GM21825 (cell line): ENCODE measurements around the gene RNU1-2.
"Not testable (repeated sequence)": the region's sequence is repeated elsewhere in the genome, so short reads cannot be mapped to it uniquely, and the experiment has no call there.

Experiments used
- ATAC-seq: cut with Tn5 transposase; IDR thresholded peaks from one replicate; pipeline ENCODE4 v1.9.1; 2021; ENCODE audit warnings: mild to moderate bottlenecking, moderate library complexity; ENCODE audit not compliant: unreplicated experiment

RNU1-2 gene

DNA sequence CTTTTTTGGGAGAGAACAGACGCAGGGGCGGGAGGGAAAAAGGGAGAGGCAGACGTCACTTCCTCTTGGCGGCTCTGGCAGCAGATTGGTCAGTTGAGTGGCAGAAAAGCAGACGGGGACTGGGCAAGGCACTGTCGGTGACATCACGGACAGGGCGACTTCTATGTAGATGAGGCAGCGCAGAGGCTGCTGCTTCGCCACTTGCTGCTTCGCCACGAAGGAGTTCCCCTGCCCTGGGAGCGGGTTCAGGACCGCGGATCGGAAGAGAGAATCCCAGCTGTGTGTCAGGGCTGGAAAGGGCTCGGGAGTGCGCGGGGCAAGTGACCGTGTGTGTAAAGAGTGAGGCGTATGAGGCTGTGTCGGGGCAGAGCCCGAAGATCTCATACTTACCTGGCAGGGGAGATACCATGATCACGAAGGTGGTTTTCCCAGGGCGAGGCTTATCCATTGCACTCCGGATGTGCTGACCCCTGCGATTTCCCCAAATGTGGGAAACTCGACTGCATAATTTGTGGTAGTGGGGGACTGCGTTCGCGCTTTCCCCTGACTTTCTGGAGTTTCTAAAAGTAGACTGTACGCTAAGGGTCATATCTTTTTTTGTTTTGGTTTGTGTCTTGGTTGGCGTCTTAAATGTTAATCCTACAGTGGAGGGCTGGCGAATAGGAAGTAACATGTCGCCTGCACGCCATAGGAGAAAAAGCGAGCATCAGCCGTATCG lies at the start of gene RNU1-2:
Gene RNU1-2, plus strand, starts transcription at position 383 of the 718 bp plus-strand sequence.
- ATAC-seq, result peak; percentile 98

DNA sequence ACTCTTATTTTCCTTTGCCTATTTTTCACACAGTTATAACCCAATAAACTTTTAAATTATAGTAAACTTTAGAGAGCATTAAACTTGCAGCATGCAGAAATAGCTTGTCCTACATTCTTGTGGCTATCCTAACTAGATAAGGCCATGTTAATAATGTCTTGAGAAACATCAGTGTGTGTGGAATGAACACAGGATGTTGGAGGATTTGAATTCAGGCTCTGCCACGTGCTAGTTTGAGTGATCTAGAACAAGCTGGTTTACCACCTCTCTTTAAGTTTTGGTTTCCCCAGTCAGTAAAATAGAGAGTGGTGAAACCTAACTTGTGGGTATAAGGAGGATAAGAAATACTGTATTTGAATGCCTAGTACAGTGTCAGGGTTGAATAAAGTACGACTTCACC lies 39.6 kb upstream of the RNU1-2 start:
- not testable (repeated sequence) for ATAC-seq

DNA sequence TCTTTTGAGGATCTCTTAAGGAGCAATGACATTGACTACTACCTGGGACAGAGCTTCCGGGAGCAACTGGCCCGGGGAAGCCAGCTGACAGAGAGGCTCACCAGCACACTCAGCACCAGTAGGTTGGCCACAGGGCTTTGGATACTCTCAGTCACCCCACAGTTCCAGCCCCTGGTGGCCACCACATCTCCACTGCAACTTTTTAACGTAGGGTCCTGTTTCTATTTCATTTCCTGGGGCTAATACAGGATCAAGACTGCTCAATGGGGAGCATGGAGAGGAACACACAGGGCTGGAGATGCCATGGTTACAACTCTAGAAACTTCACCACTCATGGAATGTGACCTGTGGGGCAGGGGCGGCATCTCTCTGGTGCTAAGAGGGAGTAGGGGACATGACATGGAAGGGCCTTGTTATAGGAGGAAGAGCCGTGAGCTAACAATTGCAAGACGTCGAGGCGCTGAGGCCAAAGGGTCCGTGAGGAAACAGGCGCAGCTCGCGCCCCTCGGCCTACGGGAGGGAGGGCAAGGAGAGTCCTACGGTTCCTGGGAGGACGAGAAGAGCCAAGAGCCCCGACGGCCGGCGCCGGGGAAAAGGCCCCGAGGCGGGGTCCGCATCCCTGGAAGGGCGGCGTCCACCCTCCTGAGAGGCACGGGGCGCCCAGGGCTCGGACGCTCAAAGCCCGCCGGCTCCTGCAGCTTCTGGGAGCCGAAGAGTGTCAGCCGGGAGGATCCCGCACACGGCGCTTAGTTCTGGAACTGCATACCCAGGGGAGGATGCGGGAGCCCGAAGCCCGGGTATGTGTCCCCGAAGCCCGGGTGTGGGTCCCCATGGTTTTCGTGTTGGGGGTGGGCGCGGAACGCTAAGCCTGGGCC lies 36.4 kb upstream of the RNU1-2 start:
- not testable (repeated sequence) for ATAC-seq

DNA sequence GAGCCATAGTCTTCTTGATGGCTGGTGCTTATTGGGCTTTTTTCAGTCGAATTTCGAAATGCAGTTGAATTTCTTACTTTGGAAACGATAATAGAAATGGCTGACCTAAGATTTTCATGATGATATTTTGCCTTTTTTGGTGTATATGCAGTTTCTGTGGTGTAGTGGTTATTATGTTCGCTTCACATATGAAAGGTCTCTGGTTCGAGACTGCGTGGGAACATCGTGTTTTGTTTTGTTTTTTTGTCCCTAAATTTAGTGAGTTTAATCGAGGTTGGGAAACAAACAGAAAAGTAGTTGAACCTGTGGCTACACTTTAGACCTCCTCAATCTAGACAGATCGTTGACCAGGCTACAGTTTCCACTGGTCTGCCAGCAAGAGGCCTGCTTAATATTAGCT lies 35.7 kb upstream of the RNU1-2 start:
- ATAC-seq, result not testable (repeated sequence)

DNA sequence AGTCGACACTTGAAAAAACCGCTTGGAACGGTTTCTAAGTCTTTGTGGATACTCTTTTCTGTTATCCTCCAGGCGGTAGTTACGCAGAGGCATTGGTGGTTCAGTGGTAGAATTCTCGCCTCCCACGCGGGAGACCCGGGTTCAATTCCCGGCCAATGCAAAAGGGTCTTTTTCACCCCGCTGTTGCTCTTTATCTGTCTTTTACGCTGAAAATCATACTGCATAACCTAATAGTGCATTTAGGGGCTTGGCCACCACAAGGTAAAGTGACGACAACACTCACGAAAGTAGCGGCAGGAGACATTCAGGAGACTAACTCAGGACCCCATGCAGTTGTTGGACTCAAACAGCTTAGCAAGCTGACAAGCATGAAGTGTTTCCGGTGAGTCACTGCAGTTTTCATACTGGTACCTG lies 33.9 kb upstream of the RNU1-2 start:
- not testable (repeated sequence) for ATAC-seq

DNA sequence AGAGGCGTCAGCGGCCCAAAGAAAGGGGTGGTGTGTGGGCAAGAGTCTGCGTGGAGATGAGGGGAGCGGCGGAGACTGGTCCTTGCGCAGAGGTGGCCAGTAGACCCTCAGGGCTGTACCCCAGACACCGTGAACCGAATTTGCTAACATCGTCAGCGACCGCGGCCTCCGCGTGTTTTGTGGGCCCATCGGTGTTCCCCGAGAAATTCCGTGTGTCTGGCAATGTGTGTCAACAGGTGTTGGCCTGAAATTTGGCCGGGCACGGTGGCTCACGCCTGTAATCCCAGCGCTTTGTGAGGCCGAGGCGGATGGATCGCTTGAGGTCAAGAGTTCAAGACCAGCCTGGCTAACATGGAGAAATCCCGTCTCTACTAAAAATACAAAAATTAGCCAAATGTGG lies 33.4 kb upstream of the RNU1-2 start:
- not testable (repeated sequence) for ATAC-seq

DNA sequence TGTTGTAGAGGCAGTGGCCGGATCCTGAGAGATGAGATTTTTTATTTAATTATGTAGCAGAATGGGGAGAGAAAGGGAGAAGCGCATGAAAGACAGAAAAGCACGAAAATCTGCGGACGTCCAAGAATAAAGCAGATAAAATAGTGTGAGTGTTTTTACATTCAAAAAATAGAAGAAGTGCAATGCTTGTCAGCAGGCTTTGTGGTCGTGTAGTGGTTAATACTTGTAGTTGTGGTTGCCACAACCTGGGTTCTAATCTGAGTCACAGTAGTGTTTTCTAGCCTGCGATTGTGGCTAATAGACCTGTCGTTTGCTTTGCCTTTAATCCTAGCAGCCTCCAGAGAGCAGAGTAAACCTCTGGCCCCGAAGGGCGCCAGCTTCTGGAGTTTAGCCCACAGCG lies 32.8 kb upstream of the RNU1-2 start:
- peak; percentile 55 for ATAC-seq

DNA sequence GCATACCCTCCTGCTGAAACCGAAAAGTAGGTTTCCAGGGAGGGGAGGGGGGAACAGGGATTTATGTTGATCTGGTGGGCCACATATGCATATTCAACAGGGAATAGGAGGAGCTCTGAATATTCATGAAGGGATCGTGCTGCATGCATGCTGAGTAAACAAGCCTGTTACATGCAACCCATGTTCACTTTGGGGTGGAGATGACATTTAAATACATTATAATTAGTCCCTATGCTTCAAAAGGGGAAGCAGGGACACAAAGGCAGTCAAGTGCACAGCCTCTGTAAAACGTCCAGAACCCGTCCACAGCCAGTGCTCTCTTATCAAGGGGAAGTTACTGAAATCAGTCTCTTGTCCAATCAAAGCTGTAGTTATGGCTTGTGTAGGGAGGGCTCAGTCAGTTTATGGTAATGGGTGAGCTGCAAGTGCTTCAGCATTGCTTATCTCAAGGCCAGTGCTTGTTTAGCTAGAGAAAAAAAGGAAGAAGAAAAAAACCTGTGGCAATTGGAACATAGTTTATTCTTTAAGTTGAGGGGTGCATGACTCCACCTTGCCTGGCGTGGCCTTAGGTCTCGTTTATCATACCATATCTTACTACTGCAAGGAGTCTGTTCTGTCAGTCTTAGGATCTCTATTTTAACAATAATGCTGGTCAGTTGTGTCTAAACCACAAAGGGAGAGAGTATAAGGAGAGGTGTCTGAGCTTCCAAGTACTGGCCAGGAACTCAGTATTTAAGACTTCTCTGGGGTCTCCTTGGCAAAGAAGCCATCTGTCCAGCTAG lies 28.7 kb upstream of the RNU1-2 start:
- not testable (repeated sequence) for ATAC-seq

DNA sequence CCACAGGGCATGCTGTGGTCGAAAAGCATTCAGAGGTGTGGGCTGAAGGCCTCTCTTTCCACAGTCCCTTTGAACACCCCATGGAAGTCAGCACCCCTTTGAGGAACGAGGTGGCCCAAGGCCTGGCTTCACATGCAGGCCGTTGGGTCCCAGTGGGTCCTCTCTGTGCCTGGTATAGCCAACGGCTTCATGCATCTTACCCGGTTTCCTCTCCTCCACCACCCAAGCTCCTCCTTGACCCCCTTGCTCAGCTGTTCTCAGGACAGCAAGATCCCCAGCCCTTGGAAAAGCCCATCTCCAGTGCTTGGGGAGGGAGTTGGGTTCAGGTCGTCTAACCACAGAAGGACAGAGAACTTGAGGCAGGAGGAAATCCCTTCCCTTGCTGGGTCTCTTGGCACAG lies 27.0 kb upstream of the RNU1-2 start:
- not testable (repeated sequence) for ATAC-seq

DNA sequence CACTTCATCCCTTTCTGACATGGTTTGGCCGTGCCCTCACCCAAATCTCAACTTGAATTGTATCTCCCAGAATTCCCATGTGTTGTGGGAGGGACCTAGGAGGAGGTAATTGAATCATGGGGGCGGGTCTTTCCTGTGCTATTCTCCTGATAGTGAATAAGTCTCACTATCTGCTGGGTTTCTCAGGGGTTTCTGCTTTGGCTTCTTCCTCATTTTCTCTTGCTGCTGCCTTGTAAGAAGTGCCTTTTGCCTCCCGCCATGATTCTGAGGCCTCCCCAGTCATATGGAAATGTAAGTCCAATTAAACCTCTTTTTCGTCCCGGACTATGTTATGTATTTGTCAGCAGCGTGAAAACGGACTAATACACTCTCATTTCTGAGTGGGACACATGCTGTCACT lies 25.8 kb upstream of the RNU1-2 start:
- ATAC-seq, result not testable (repeated sequence)

DNA sequence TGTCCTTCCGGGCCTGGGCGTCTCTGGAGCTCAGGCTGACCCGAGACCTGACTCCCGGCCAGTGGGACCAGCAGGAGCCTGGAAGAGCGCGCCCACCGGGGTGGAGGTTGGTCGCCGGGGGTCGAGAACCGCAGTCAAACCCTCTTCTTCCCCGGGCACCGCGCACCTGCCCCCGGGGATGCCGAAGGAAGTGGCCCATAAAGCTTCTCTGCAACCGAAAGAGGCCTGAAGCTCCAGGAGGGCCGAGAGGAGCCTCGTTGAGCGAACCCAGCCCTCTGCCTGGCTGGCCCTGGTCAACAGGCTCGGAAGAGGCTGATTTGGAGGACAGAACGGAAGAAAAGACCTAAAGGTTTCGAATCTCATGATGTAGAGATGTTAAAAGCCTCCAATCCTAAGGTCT lies 24.6 kb upstream of the RNU1-2 start:
- ATAC-seq, result not testable (repeated sequence)

DNA sequence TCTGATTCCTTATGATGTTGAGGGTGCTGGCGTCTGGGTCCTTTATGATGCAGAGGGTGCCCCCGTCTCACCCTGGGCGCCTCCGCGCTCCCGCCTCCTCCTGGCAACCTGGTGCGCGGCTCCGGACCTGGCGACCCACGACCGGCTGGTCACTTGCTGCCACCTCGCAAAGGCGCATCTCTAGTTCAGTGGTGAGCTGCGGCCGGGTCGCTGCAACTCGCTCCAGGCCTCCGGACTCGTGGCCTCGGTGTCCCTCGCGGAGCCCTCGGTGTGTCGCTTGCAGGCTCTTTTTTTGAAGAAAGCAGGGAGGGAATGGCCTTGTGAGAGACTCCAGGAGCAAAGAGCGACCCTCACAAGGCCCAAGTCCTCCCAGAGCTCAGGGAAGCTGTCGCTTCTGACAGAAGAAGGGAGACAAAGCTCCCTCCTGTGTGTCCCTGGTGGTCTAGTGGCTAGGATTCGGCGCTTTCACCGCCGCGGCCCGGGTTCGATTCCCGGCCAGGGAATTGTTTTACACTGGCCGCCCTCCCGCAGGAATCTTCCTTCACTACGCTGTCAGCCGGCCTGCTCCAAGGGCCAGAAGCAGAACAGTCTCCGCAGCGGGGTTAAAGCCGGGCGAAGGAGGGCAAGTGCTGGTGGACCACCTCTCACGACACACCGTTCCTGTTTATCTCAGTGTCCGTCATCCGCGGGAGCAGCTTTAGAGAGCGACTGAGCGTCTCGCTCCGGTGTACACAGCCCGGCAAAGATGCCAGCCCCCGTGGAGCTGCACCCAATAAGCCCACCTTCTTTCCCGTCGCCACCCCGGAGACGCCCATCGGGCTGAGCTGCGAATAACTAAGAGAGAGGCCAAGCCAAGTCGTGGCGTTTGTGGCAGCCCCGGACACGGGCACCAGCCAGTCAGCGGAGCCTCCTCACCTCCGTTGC lies 23.4 kb upstream of the RNU1-2 start:
- ATAC-seq, result not testable (repeated sequence)

DNA sequence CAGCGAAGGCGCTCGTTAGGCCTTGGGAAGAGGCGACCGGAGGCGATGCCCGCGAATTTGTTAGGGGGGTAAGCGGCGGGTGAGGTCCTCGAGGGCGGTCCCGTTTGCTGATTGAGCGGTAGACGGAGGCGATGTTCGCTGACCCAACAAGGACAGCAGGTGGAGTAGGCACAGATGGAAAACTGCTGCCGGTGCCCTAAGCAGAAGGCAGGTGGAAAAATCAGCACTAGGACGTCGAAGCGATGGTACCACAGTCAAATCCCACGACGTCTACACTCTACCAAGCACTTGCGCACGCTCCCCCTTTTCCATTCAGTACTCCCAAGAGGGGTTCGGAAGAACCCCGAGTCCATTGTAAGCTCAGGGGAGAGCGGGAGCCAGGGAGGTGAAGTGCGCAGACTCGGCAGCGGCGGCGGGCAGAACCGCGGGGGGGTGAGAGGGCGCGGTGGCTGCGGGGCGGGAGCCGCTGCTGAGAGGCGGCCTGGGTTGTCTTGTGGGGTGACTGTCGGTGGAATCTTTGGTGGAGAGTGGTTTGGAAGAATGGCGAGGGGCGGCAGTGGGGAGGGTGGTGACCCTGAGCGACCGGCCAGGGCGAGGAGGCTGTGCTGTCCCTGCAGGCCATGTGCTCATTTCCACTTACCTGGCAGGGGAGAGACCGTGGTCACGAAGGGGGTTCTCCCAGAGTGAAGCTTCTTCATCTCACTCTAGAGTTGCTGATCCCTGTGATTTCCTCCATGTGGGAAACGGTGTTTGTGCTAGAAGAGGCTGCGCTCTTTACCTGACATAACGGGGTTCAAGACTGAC lies 22.5 kb upstream of the RNU1-2 start:
- not testable (repeated sequence) for ATAC-seq

DNA sequence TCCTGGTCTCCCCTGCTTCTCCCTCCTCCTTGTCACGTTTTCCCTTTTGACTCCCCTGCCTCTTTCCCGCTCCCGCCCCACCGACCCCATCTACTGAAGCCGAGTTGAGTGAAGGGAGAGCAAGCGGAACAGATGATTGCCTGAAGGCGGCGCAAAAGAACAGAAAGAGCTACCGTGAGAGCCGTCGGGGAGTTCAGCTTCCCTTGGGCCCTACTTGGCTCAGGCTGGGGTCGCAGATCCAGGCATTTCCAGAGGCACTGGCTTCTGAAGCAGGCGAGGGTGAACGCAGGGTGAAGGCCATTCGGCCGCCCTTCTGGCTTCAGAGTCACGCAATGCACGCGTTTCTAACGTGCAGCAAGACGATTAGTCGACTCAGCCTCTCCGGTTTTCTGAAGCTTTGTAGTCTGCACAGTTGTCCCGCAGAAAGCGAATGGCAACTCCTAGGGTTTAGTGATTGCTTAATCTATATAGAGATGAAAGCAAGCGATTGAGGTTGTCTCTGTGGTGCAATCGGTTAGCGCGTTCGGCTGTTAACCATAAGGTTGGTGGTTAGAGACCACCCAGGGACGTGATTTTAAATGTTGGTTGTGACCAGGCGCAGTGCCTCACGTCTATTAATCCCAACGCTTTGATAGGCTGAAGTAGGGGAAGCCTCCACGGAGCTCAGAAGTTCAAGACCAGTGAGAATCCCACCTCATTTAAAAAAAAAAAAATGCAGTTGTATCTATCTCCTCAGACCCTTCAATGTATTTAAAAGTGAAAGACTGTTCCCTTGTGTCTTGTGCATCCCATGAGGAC lies 20.6 kb upstream of the RNU1-2 start:
- not testable (repeated sequence) for ATAC-seq

DNA sequence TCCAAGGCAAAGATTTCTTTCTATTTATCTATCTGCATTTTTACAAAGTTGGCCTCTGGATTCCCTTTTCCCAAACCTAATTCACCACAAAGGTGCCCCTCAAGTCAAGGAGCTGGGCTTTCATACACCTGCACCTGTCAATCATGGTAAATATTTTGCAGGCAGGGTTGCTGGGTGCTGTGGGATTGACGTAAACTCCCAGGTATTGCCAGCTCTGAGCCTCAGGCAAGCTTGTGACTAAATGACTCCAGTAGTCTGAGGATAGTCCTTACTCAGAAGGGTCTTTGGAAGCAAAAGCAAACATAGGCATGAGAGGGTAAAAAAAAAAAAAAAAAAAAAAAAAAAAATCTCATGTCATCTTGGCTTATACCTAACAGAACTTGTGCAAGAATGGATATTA lies 14.0 kb upstream of the RNU1-2 start:
- not testable (repeated sequence) for ATAC-seq

DNA sequence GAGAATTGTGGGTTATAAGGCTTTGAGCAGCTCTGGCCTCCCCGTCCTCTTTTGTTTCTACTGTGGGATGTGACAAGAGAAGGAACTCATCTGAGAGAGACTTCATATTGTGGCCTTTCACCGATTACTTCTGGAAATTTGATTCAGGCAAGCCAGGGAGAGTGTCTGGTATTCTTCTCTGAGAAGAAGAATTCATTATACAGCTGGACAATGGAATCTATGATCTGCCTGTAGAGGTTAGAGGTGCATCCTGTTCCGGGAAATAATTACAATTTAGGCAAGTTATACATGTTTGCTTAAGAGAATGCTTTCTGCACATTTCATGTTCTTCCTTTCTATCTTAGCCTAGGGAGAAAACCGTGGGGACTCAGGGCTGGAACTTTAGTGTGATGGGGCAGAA lies 12.8 kb upstream of the RNU1-2 start:
- no peak for ATAC-seq

DNA sequence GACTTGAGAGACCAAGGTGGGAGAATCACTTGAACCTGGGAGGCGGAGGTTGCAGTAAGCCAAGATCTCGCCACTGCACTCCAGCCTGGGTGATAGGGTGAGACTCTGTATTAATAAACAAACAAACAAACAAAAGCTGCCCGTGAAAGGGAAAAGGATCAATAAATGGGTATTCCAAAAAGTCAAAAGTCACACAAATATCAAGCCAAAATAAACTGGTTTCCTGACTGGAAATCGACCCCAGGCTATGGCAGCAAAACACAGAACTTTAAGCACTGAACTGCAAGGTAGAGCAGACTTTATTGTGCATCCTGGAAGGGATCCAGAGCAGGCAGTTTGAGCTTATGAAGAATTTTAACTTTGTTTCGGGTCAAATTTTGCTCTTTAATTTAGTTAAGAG lies 11.3 kb upstream of the RNU1-2 start:
- ATAC-seq, result not testable (repeated sequence)

DNA sequence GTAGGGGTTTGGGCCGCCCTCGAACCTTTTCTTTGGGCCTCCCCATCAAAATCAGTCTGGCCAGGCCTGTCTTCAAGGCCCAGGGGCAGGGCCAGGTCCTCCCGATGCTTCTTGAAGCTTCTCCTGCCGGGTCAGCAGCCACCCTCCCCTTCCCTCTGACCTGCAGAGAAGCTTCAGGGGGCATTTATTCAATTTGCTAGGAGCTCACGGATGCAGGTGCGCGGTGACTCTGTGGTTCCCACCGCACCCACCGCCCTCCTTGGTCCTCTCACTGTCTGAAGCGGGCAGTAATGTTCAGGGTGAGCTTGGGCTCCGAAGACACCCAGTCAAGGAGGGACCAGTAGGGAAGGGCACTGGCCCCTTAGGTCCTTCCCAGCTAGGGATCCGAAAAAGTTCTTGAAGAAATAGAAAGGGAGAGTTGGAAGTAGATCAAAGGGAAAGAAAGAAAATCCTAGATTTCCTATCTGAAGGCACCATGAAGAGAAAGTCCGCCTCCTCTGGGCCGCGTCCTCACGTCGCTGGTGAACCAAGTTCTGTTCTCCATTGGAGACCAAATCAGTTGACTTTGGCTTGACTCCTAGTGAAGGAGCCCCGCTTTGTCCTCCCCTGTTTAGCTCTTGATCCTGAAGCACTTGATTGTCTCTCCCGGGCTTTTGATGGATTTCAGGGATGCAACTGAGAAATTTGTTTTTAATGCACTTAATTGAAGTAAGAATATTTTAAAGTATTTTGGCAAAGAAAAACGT lies 8.7 kb upstream of the RNU1-2 start:
- no peak for ATAC-seq
